Measurements from ENCODE around the gene C2orf78. TPM values are rescaled to one million over a fixed set of nuclear protein-coding genes. Genes with fewer than 3 reads are reported as not detected.

Gene C2orf78
- total and polyA plus RNA-seq, 4 donors = 0.02 TPM; not detected in 3

DNA sequence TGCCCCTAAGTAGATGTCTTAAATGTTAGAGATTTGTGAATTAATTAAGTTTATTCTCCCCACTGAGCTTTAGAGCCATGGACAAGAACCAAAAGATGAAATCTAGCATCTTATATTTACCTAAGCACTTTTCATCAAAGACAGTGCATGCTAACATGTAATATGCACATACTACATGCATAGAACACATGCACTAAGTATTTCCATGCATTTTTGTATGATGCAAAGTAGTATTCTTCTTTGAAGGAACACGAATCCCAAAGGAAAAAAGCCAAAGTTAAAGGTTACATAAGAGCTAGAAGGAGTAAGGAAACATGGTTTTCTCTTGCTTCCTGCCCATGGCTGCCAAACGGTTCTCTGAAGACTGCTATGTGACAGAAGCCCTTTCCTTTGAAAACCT is 60.1 kb downstream of the C2orf78 start:
- H3K36me3 ChIP-seq (ENCODE audit: control insufficient read depth in 4 of 4, insufficient read depth in 3 of 4, low read depth in 1 of 4, low read length in 3 of 4) = peaks cover 1 to 38% (median 26%) of the 10 kb centered on the region in 4 donors
- no peak overlapping the region for H3K9ac ChIP-seq (ENCODE audit: low read depth in 1 of 2, low read length in 2 of 2)
- no peak overlapping the region for H3K27ac ChIP-seq (ENCODE audit: low read depth in 1 of 2, low read length in 2 of 2)
- peaks cover 0 to 9% (median 3%) of the 10 kb centered on the region in 4 donors for H3K4me1 ChIP-seq (ENCODE audit: control insufficient read depth in 4 of 4, insufficient read depth in 4 of 4, low read length in 3 of 4)
- no peaks in the 10 kb centered on the region for H3K9me3 ChIP-seq (ENCODE audit: control insufficient read depth in 4 of 4, low read length in 3 of 4)
- 65% methylated on average over 2 of the region's 2 CpGs for WGBS
- H3K4me3 ChIP-seq (ENCODE audit: low read depth in 1 of 3, low read length in 3 of 3) = no peak overlapping the region
- DNase-seq (ENCODE audit: low spot score) = no peak
- TF ChIP-seq HNF4A (conservative IDR thresholded peaks at IDR 0.05) (no peak), EGR1 (IDR thresholded peaks at IDR 0.05; ENCODE audit: low read depth in 2 of 2) (no peak), FOXA1 (IDR thresholded peaks at IDR 0.05) (no peak), RAD21 (IDR thresholded peaks at IDR 0.05) (no peak), FOXA2 (IDR thresholded peaks at IDR 0.05) (no peak), YY1 (IDR thresholded peaks at IDR 0.05) (no peak), HNF4G (IDR thresholded peaks at IDR 0.05) (no peak)
- TF ChIP-seq, protein P1, sequence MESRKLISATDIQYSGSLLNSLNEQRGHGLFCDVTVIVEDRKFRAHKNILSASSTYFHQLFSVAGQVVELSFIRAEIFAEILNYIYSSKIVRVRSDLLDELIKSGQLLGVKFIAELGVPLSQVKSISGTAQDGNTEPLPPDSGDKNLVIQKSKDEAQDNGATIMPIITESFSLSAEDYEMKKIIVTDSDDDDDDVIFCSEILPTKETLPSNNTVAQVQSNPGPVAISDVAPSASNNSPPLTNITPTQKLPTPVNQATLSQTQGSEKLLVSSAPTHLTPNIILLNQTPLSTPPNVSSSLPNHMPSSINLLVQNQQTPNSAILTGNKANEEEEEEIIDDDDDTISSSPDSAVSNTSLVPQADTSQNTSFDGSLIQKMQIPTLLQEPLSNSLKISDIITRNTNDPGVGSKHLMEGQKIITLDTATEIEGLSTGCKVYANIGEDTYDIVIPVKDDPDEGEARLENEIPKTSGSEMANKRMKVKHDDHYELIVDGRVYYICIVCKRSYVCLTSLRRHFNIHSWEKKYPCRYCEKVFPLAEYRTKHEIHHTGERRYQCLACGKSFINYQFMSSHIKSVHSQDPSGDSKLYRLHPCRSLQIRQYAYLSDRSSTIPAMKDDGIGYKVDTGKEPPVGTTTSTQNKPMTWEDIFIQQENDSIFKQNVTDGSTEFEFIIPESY (IDR thresholded peaks at IDR 0.05) = no peak
- TF ChIP-seq, protein P2, sequence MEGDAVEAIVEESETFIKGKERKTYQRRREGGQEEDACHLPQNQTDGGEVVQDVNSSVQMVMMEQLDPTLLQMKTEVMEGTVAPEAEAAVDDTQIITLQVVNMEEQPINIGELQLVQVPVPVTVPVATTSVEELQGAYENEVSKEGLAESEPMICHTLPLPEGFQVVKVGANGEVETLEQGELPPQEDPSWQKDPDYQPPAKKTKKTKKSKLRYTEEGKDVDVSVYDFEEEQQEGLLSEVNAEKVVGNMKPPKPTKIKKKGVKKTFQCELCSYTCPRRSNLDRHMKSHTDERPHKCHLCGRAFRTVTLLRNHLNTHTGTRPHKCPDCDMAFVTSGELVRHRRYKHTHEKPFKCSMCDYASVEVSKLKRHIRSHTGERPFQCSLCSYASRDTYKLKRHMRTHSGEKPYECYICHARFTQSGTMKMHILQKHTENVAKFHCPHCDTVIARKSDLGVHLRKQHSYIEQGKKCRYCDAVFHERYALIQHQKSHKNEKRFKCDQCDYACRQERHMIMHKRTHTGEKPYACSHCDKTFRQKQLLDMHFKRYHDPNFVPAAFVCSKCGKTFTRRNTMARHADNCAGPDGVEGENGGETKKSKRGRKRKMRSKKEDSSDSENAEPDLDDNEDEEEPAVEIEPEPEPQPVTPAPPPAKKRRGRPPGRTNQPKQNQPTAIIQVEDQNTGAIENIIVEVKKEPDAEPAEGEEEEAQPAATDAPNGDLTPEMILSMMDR (IDR thresholded peaks at IDR 0.05; ENCODE audit: low read depth, low read length, missing input control) = no peak
- H3K27me3 ChIP-seq (ENCODE audit: control insufficient read depth in 4 of 4, insufficient read depth in 4 of 4, low read length in 3 of 4) = no peaks in the 10 kb centered on the region

DNA sequence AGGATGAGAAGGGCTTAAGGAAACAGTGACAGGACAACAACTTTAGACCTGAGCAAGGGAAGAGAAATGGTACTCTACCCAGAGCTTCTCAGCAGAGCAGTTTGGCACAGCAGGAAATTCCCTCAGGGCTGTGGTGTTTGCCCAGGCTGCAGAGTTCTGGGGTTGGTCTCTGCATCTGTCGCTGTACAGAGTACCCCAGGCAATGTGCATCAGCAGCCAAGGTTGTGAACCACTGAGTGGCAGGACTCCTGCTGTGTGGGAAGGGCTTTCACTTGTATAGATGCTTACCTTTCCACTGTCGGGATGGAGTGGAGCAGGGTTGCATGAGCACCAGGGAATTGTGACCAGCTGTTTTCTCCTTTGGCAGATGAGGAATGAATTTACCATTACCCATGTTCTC is 66.0 kb downstream of the C2orf78 start:
- Histone ChIP-seq H3K9ac (ENCODE audit: low read depth in 1 of 2, low read length in 2 of 2) (no peak overlapping the region), H3K36me3 (ENCODE audit: control insufficient read depth in 4 of 4, insufficient read depth in 3 of 4, low read depth in 1 of 4, low read length in 3 of 4) (peaks cover 8 to 78% (median 58%) of the 10 kb centered on the region in 4 donors), H3K27me3 (ENCODE audit: control insufficient read depth in 4 of 4, insufficient read depth in 4 of 4, low read length in 3 of 4) (no peaks in the 10 kb centered on the region), H3K4me1 (ENCODE audit: control insufficient read depth in 4 of 4, insufficient read depth in 4 of 4, low read length in 3 of 4) (no peaks in the 10 kb centered on the region), H3K4me3 (ENCODE audit: low read depth in 1 of 3, low read length in 3 of 3) (no peak overlapping the region), H3K27ac (ENCODE audit: low read depth in 1 of 2, low read length in 2 of 2) (no peak overlapping the region), H3K9me3 (ENCODE audit: control insufficient read depth in 4 of 4, low read length in 3 of 4) (no peaks in the 10 kb centered on the region)
- WGBS = 92% methylated on average over 2 of the region's 2 CpGs
- TF ChIP-seq, protein P2 (IDR thresholded peaks at IDR 0.05; ENCODE audit: low read depth, low read length, missing input control) = no peak
- TF ChIP-seq, protein P3, sequence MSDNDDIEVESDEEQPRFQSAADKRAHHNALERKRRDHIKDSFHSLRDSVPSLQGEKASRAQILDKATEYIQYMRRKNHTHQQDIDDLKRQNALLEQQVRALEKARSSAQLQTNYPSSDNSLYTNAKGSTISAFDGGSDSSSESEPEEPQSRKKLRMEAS (IDR thresholded peaks at IDR 0.05) = no peak
- TF ChIP-seq EGR1 (IDR thresholded peaks at IDR 0.05; ENCODE audit: low read depth in 2 of 2) = no peak
- no peak for TF ChIP-seq RAD21 (IDR thresholded peaks at IDR 0.05)
- TF ChIP-seq GABPA (IDR thresholded peaks at IDR 0.05 in 1 of 2, conservative IDR thresholded peaks at IDR 0.05 in 1 of 2) = no peak
- TF ChIP-seq, protein P4, sequence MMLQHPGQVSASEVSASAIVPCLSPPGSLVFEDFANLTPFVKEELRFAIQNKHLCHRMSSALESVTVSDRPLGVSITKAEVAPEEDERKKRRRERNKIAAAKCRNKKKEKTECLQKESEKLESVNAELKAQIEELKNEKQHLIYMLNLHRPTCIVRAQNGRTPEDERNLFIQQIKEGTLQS (IDR thresholded peaks at IDR 0.05) = no peak
- TF ChIP-seq, protein P5, sequence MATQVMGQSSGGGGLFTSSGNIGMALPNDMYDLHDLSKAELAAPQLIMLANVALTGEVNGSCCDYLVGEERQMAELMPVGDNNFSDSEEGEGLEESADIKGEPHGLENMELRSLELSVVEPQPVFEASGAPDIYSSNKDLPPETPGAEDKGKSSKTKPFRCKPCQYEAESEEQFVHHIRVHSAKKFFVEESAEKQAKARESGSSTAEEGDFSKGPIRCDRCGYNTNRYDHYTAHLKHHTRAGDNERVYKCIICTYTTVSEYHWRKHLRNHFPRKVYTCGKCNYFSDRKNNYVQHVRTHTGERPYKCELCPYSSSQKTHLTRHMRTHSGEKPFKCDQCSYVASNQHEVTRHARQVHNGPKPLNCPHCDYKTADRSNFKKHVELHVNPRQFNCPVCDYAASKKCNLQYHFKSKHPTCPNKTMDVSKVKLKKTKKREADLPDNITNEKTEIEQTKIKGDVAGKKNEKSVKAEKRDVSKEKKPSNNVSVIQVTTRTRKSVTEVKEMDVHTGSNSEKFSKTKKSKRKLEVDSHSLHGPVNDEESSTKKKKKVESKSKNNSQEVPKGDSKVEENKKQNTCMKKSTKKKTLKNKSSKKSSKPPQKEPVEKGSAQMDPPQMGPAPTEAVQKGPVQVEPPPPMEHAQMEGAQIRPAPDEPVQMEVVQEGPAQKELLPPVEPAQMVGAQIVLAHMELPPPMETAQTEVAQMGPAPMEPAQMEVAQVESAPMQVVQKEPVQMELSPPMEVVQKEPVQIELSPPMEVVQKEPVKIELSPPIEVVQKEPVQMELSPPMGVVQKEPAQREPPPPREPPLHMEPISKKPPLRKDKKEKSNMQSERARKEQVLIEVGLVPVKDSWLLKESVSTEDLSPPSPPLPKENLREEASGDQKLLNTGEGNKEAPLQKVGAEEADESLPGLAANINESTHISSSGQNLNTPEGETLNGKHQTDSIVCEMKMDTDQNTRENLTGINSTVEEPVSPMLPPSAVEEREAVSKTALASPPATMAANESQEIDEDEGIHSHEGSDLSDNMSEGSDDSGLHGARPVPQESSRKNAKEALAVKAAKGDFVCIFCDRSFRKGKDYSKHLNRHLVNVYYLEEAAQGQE (IDR thresholded peaks at IDR 0.05) = no peak
- DNase-seq (ENCODE audit: low spot score) = no peak
